Activated CD8-positive, alpha-beta memory T cell treated with anti-CD3 and anti-CD28 coated beads, Interleukin-2, amount 50 U/mL, for 1 hour (primary cell): ENCODE data around the gene NLRP6.
"Not testable (repeated sequence)": the region's sequence is repeated elsewhere in the genome, so short reads cannot be mapped to it uniquely, and the experiment has no call there.

Source experiments
- DNase-seq: peaks from one replicate; pipeline ENCODE4 v3.0.0-alpha.2; 2020; ENCODE audit errors: extremely low read depth

NLRP6 gene

GRCh38 chr11:307766-308708 lies 29.8 kb downstream of the NLRP6 start, which contains the start of gene IFITM2:
Gene IFITM2 (plus strand): TSS chr11:307816. CDS start chr11:308193, 377 bp downstream.
- DNase-seq = not testable (repeated sequence)

GRCh38 chr11:308740-309665 lies 30.8 kb downstream of the NLRP6 start:
- not testable (repeated sequence) for DNase-seq

GRCh38 chr11:309979-310572 lies 31.9 kb downstream of the NLRP6 start:
- DNase-seq = not testable (repeated sequence)

- DNase-seq = not testable (repeated sequence)
Observed at GRCh38 chr11:311013-311748, 33.0 kb downstream of the NLRP6 start.

- DNase-seq = no peak
Observed at GRCh38 chr11:312092-312816, 34.0 kb downstream of the NLRP6 start.

- no peak for DNase-seq
Observed at GRCh38 chr11:313304-313786, 35.1 kb downstream of the NLRP6 start.

- DNase-seq = no peak
Observed at GRCh38 chr11:313787-314553, 35.8 kb downstream of the NLRP6 start, which contains the start of gene IFITM1. Gene IFITM1 (plus strand): TSS chr11:314040. CDS start chr11:314171, 131 bp downstream.

GRCh38 chr11:314554-314875 lies 36.3 kb downstream of the NLRP6 start:
- DNase-seq = not testable (repeated sequence)

GRCh38 chr11:315051-315481 lies 36.9 kb downstream of the NLRP6 start:
- DNase-seq = no peak

- DNase-seq = no peak
Observed at GRCh38 chr11:315516-315994, 37.3 kb downstream of the NLRP6 start.

- DNase-seq = no peak
Observed at GRCh38 chr11:316031-316701, 38.0 kb downstream of the NLRP6 start.

- DNase-seq = no peak
Observed at GRCh38 chr11:316891-317301, 38.7 kb downstream of the NLRP6 start.

GRCh38 chr11:317668-318404 lies 39.6 kb downstream of the NLRP6 start:
- not testable (repeated sequence) for DNase-seq

- not testable (repeated sequence) for DNase-seq
Observed at GRCh38 chr11:318405-319120, 40.4 kb downstream of the NLRP6 start.

- DNase-seq = not testable (repeated sequence)
Observed at GRCh38 chr11:319121-319887, 41.1 kb downstream of the NLRP6 start.

GRCh38 chr11:319888-320273 lies 41.7 kb downstream of the NLRP6 start:
- not testable (repeated sequence) for DNase-seq

- no peak for DNase-seq
Observed at GRCh38 chr11:324156-324555, 45.9 kb downstream of the NLRP6 start.
